Activated CD8-positive, alpha-beta memory T cell treated with anti-CD3 and anti-CD28 coated beads, Interleukin-2, amount 50 U/mL, for 48 hours (primary cell): ENCODE results near the gene WDHD1.
"Not testable (repeated sequence)": the region's sequence is repeated elsewhere in the genome, so short reads cannot be mapped to it uniquely, and the experiment has no call there.

Experiments used
- DNase-seq: peaks from one replicate; pipeline ENCODE4 v3.0.0-alpha.2; 2020

WDHD1 gene

GRCh38 chr14:54947230-54947629, 79.7 kb downstream of the WDHD1 start:
- DNase-seq, result no peak

- DNase-seq, result no peak
These were observed 80.4 kb downstream of the WDHD1 start for GRCh38 chr14:54946500-54946899.

GRCh38 chr14:54944737-54945391, 82.0 kb downstream of the WDHD1 start:
- no peak for DNase-seq

GRCh38 chr14:54942913-54943312, 84.0 kb downstream of the WDHD1 start:
- no peak for DNase-seq

- no peak for DNase-seq
These were observed 90.1 kb downstream of the WDHD1 start for GRCh38 chr14:54936816-54937215.

- no peak for DNase-seq
These were observed 90.9 kb downstream of the WDHD1 start for GRCh38 chr14:54935958-54936357.

GRCh38 chr14:54935100-54935499, 91.8 kb downstream of the WDHD1 start:
- no peak for DNase-seq

- DNase-seq, result no peak
These were observed 93.9 kb downstream of the WDHD1 start for GRCh38 chr14:54933006-54933405.

- no peak for DNase-seq
These were observed 95.1 kb downstream of the WDHD1 start for GRCh38 chr14:54931598-54932340.

GRCh38 chr14:54931101-54931500, 95.8 kb downstream of the WDHD1 start:
- DNase-seq, result no peak

- DNase-seq, result no peak
These were observed 97.3 kb downstream of the WDHD1 start for GRCh38 chr14:54929556-54929955.

GRCh38 chr14:54928216-54928615, 98.7 kb downstream of the WDHD1 start:
- no peak for DNase-seq

GRCh38 chr14:54927551-54927950, 99.3 kb downstream of the WDHD1 start:
- no peak for DNase-seq

GRCh38 chr14:54926570-54926969, 100.3 kb downstream of the WDHD1 start:
- DNase-seq, result not testable (repeated sequence)

- no peak for DNase-seq
These were observed 104.3 kb downstream of the WDHD1 start for GRCh38 chr14:54922598-54922997.

GRCh38 chr14:54920052-54920451, 106.8 kb downstream of the WDHD1 start:
- no peak for DNase-seq

GRCh38 chr14:54919330-54919729, 107.6 kb downstream of the WDHD1 start:
- DNase-seq, result no peak

GRCh38 chr14:54918427-54918826, 108.5 kb downstream of the WDHD1 start:
- no peak for DNase-seq

- no peak for DNase-seq
These were observed 110.8 kb downstream of the WDHD1 start for GRCh38 chr14:54916101-54916500.

- no peak for DNase-seq
These were observed 116.9 kb downstream of the WDHD1 start for GRCh38 chr14:54909817-54910558.

GRCh38 chr14:54908973-54909372, 117.9 kb downstream of the WDHD1 start:
- DNase-seq, result not testable (repeated sequence)

- DNase-seq, result no peak
These were observed 118.7 kb downstream of the WDHD1 start for GRCh38 chr14:54908190-54908589.

GRCh38 chr14:54906075-54906474, 120.8 kb downstream of the WDHD1 start:
- DNase-seq, result no peak
